ENCODE measurements around the gene HPD.

Gene HPD

GRCh38 chr12:121820056-121820455 is 38.6 kb downstream of the HPD start:
- no peaks in the 10 kb centered on the region for H3K9me3 ChIP-seq (ENCODE audit: control insufficient read depth, low read length)
- no peaks in the 10 kb centered on the region for H3K27me3 ChIP-seq (ENCODE audit: control insufficient read depth, insufficient read depth, low read length, poor library complexity, severe bottlenecking)
- no peak overlapping the region for H3K4me3 ChIP-seq (ENCODE audit: insufficient read depth, low read depth, low read length)
- peaks cover 45% of the 10 kb centered on the region for H3K36me3 ChIP-seq (ENCODE audit: control insufficient read depth, insufficient read depth, low read length)
- WGBS, 2 experiments: 96 to 97% methylated on average over 7 of the region's 7 CpGs
- H3K27ac ChIP-seq (ENCODE audit: insufficient read depth, low read depth, low read length, poor library complexity, severe bottlenecking): no peak overlapping the region
- no peaks in the 10 kb centered on the region for H3K4me1 ChIP-seq (ENCODE audit: control insufficient read depth, insufficient read depth, low read length)

GRCh38 chr12:121819212-121819949 is 39.3 kb downstream of the HPD start:
- 94 to 97% methylated on average over 22 of the region's 22 CpGs for WGBS, 2 experiments
- Histone ChIP-seq H3K4me3 (ENCODE audit: insufficient read depth, low read depth, low read length) (no peak overlapping the region), H3K4me1 (ENCODE audit: control insufficient read depth, insufficient read depth, low read length) (no peaks in the 10 kb centered on the region), H3K9me3 (ENCODE audit: control insufficient read depth, low read length) (no peaks in the 10 kb centered on the region), H3K27me3 (ENCODE audit: control insufficient read depth, insufficient read depth, low read length, poor library complexity, severe bottlenecking) (no peaks in the 10 kb centered on the region), H3K36me3 (ENCODE audit: control insufficient read depth, insufficient read depth, low read length) (peaks cover 45% of the 10 kb centered on the region), H3K27ac (ENCODE audit: insufficient read depth, low read depth, low read length, poor library complexity, severe bottlenecking) (no peak overlapping the region)

- no peak overlapping the region for H3K27ac ChIP-seq (ENCODE audit: insufficient read depth, low read depth, low read length, poor library complexity, severe bottlenecking)
- no peaks in the 10 kb centered on the region for H3K27me3 ChIP-seq (ENCODE audit: control insufficient read depth, insufficient read depth, low read length, poor library complexity, severe bottlenecking)
- H3K4me3 ChIP-seq (ENCODE audit: insufficient read depth, low read depth, low read length): no peak overlapping the region
- 96 to 97% methylated on average over 18 of the region's 18 CpGs for WGBS, 2 experiments
- H3K4me1 ChIP-seq (ENCODE audit: control insufficient read depth, insufficient read depth, low read length): peaks cover 7% of the 10 kb centered on the region
- H3K9me3 ChIP-seq (ENCODE audit: control insufficient read depth, low read length): no peaks in the 10 kb centered on the region
- H3K36me3 ChIP-seq (ENCODE audit: control insufficient read depth, insufficient read depth, low read length): peaks cover 36% of the 10 kb centered on the region
These were observed 41.0 kb downstream of the HPD start for GRCh38 chr12:121817648-121818043.

- no peak overlapping the region for H3K27ac ChIP-seq (ENCODE audit: insufficient read depth, low read depth, low read length, poor library complexity, severe bottlenecking)
- 96 to 97% methylated on average over 46 to 47 of the region's 47 CpGs for WGBS, 2 experiments
- H3K4me1 ChIP-seq (ENCODE audit: control insufficient read depth, insufficient read depth, low read length): peaks cover 8% of the 10 kb centered on the region
- H3K36me3 ChIP-seq (ENCODE audit: control insufficient read depth, insufficient read depth, low read length): peaks cover 36% of the 10 kb centered on the region
- H3K4me3 ChIP-seq (ENCODE audit: insufficient read depth, low read depth, low read length): no peak overlapping the region
- H3K27me3 ChIP-seq (ENCODE audit: control insufficient read depth, insufficient read depth, low read length, poor library complexity, severe bottlenecking): no peaks in the 10 kb centered on the region
- no peaks in the 10 kb centered on the region for H3K9me3 ChIP-seq (ENCODE audit: control insufficient read depth, low read length)
These were observed 41.6 kb downstream of the HPD start for GRCh38 chr12:121816925-121817647.

- Histone ChIP-seq H3K4me3 (ENCODE audit: insufficient read depth, low read depth, low read length) (no peak overlapping the region), H3K27me3 (ENCODE audit: control insufficient read depth, insufficient read depth, low read length, poor library complexity, severe bottlenecking) (no peaks in the 10 kb centered on the region), H3K4me1 (ENCODE audit: control insufficient read depth, insufficient read depth, low read length) (peaks cover 18% of the 10 kb centered on the region), H3K9me3 (ENCODE audit: control insufficient read depth, low read length) (no peaks in the 10 kb centered on the region), H3K36me3 (ENCODE audit: control insufficient read depth, insufficient read depth, low read length) (peaks cover 44% of the 10 kb centered on the region), H3K27ac (ENCODE audit: insufficient read depth, low read depth, low read length, poor library complexity, severe bottlenecking) (no peak overlapping the region)
- 91 to 93% methylated on average over 8 of the region's 8 CpGs for WGBS, 2 experiments
These were observed 43.4 kb downstream of the HPD start for GRCh38 chr12:121815263-121815662.

GRCh38 chr12:121814429-121815119 is 44.1 kb downstream of the HPD start:
- H3K9me3 ChIP-seq (ENCODE audit: control insufficient read depth, low read length): no peaks in the 10 kb centered on the region
- H3K36me3 ChIP-seq (ENCODE audit: control insufficient read depth, insufficient read depth, low read length): peaks cover 38% of the 10 kb centered on the region
- H3K27ac ChIP-seq (ENCODE audit: insufficient read depth, low read depth, low read length, poor library complexity, severe bottlenecking): no peak overlapping the region
- H3K27me3 ChIP-seq (ENCODE audit: control insufficient read depth, insufficient read depth, low read length, poor library complexity, severe bottlenecking): no peaks in the 10 kb centered on the region
- WGBS, 2 experiments: 95% methylated on average over 31 of the region's 31 CpGs
- H3K4me3 ChIP-seq (ENCODE audit: insufficient read depth, low read depth, low read length): no peak overlapping the region
- H3K4me1 ChIP-seq (ENCODE audit: control insufficient read depth, insufficient read depth, low read length): peaks cover 18% of the 10 kb centered on the region

GRCh38 chr12:121813951-121814350 is 44.7 kb downstream of the HPD start:
- Histone ChIP-seq H3K4me1 (ENCODE audit: control insufficient read depth, insufficient read depth, low read length) (peaks cover 18% of the 10 kb centered on the region), H3K27me3 (ENCODE audit: control insufficient read depth, insufficient read depth, low read length, poor library complexity, severe bottlenecking) (no peaks in the 10 kb centered on the region), H3K27ac (ENCODE audit: insufficient read depth, low read depth, low read length, poor library complexity, severe bottlenecking) (no peak overlapping the region), H3K9me3 (ENCODE audit: control insufficient read depth, low read length) (no peaks in the 10 kb centered on the region), H3K36me3 (ENCODE audit: control insufficient read depth, insufficient read depth, low read length) (peaks cover 33% of the 10 kb centered on the region), H3K4me3 (ENCODE audit: insufficient read depth, low read depth, low read length) (no peak overlapping the region)
- 92 to 94% methylated on average over 9 of the region's 14 CpGs for WGBS, 2 experiments

GRCh38 chr12:121812921-121813896 is 45.5 kb downstream of the HPD start:
- WGBS, 2 experiments: 74 to 75% methylated on average over 25 of the region's 25 CpGs
- H3K27me3 ChIP-seq (ENCODE audit: control insufficient read depth, insufficient read depth, low read length, poor library complexity, severe bottlenecking): no peaks in the 10 kb centered on the region
- H3K4me3 ChIP-seq (ENCODE audit: insufficient read depth, low read depth, low read length): peak overlapping the region; percentile 59
- no peaks in the 10 kb centered on the region for H3K9me3 ChIP-seq (ENCODE audit: control insufficient read depth, low read length)
- H3K27ac ChIP-seq (ENCODE audit: insufficient read depth, low read depth, low read length, poor library complexity, severe bottlenecking): no peak overlapping the region
- H3K4me1 ChIP-seq (ENCODE audit: control insufficient read depth, insufficient read depth, low read length): peaks cover 18% of the 10 kb centered on the region
- H3K36me3 ChIP-seq (ENCODE audit: control insufficient read depth, insufficient read depth, low read length): peaks cover 36% of the 10 kb centered on the region

- WGBS, 2 experiments: 9 to 10% methylated on average over 26 of the region's 26 CpGs
- Histone ChIP-seq H3K4me1 (ENCODE audit: control insufficient read depth, insufficient read depth, low read length) (peaks cover 18% of the 10 kb centered on the region), H3K9me3 (ENCODE audit: control insufficient read depth, low read length) (no peaks in the 10 kb centered on the region), H3K27ac (ENCODE audit: insufficient read depth, low read depth, low read length, poor library complexity, severe bottlenecking) (no peak overlapping the region), H3K36me3 (ENCODE audit: control insufficient read depth, insufficient read depth, low read length) (peaks cover 31% of the 10 kb centered on the region), H3K27me3 (ENCODE audit: control insufficient read depth, insufficient read depth, low read length, poor library complexity, severe bottlenecking) (no peaks in the 10 kb centered on the region), H3K4me3 (ENCODE audit: insufficient read depth, low read depth, low read length) (peak overlapping the region; percentile 59)
These were observed 46.3 kb downstream of the HPD start for GRCh38 chr12:121812320-121812871.

All from ectodermal cell (in vitro differentiated cells).